K562 (cell line): Measurements from ENCODE around the gene RESP18.

Source experiments
- GABPA ChIP-seq: fragments of 200-800 bp; sonication (Bioruptor generic); conservative IDR thresholded peaks from 2 replicates; pipeline ENCODE4 v1.6.1; 2016; ENCODE audit warnings: low read depth, missing genetic modification characterization, missing compliant biosample characterization
- MEF2A ChIP-seq: IDR thresholded peaks from 2 replicates; pipeline ENCODE4 v1.6.1; 2011; ENCODE audit warnings: low read depth, mild to moderate bottlenecking, low read length, moderate library complexity; ENCODE audit not compliant: control insufficient read depth
- MNT ChIP-seq, 2 experiments: fragments of 450-650 bp; conservative IDR thresholded peaks; 2 replicates each; pipeline ENCODE4 v1.6.1; 2017; ENCODE audit warnings: mild to moderate bottlenecking in 2 of 2, moderate library complexity in 2 of 2
- PURB ChIP-seq: sonication (generic); formaldehyde crosslinking; IDR thresholded peaks from 2 replicates; pipeline ENCODE4 v1.9.0; 2021; ENCODE audit warnings: low read depth, mild to moderate bottlenecking, missing genetic modification reagents
- RAD21 ChIP-seq, 2 experiments: fragments of 250-450 bp in 1 of 2; fragments of 450-650 bp in 1 of 2; sonication (Bioruptor Pico) in 1 of 2; formaldehyde crosslinking in 1 of 2; IDR thresholded peaks in 1 of 2; conservative IDR thresholded peaks in 1 of 2; 2 replicates each; pipeline versions ENCODE4 v1.4.0 to v1.8.0; 2020 to 2022; ENCODE audit warnings: mild to moderate bottlenecking in 2 of 2, moderate library complexity in 1 of 2
- SAFB2 ChIP-seq: fragments of 200-400 bp; formaldehyde crosslinking; IDR thresholded peaks from 2 replicates; pipeline ENCODE4 v1.6.1; 2018; ENCODE audit warnings: borderline replicate concordance, low read length, low read depth, moderate library complexity; ENCODE audit not compliant: severe bottlenecking
- TRIM24 ChIP-seq, 2 experiments: fragments of 450-650 bp; IDR thresholded peaks; 2 replicates each; pipeline ENCODE4 v1.6.1; 2016
- USF2 ChIP-seq: sonication (generic); formaldehyde crosslinking; IDR thresholded peaks from 2 replicates; pipeline ENCODE4 v1.5.0; 2020; ENCODE audit warnings: missing genetic modification reagents
- ZNF24 ChIP-seq: fragments of 450-650 bp; IDR thresholded peaks from 2 replicates; pipeline ENCODE4 v1.6.1; 2016
- ZNF785 ChIP-seq: fragments of 250-450 bp; sonication (Bioruptor Pico); IDR thresholded peaks from 2 replicates; pipeline ENCODE4 v1.4.0; 2020; ENCODE audit warnings: mild to moderate bottlenecking
- ZNF79 ChIP-seq: fragments of 250-450 bp; sonication (Bioruptor Pico); IDR thresholded peaks from 2 replicates; pipeline ENCODE4 v1.4.0; 2020; ENCODE audit warnings: low read depth, mild to moderate bottlenecking, moderate library complexity
- TF ChIP-seq, protein P1 (sequence below): sonication (generic); IDR thresholded peaks from 2 replicates; pipeline ENCODE4 v1.6.1; 2016
- TF ChIP-seq, protein P2 (sequence below), 3 experiments: IDR thresholded peaks in 2 of 3; conservative IDR thresholded peaks in 1 of 3; 2 replicates each; pipeline ENCODE4 v1.5.1; 2011 to 2012; ENCODE audit warnings: low read length in 3 of 3, mild to moderate bottlenecking in 3 of 3, control low read depth in 2 of 3, improper control_type of control experiment in 1 of 3, inconsistent platforms in 1 of 3, low read depth in 1 of 3, mixed read lengths in 1 of 3, moderate library complexity in 1 of 3; ENCODE audit not compliant: insufficient read depth in 2 of 3

GRCh38 chr2:219327719-219328118 is 4.8 kb downstream of the RESP18 start:
- TF ChIP-seq, protein P1, sequence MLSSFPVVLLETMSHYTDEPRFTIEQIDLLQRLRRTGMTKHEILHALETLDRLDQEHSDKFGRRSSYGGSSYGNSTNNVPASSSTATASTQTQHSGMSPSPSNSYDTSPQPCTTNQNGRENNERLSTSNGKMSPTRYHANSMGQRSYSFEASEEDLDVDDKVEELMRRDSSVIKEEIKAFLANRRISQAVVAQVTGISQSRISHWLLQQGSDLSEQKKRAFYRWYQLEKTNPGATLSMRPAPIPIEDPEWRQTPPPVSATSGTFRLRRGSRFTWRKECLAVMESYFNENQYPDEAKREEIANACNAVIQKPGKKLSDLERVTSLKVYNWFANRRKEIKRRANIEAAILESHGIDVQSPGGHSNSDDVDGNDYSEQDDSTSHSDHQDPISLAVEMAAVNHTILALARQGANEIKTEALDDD = no peak
- TF ChIP-seq, protein P2, sequence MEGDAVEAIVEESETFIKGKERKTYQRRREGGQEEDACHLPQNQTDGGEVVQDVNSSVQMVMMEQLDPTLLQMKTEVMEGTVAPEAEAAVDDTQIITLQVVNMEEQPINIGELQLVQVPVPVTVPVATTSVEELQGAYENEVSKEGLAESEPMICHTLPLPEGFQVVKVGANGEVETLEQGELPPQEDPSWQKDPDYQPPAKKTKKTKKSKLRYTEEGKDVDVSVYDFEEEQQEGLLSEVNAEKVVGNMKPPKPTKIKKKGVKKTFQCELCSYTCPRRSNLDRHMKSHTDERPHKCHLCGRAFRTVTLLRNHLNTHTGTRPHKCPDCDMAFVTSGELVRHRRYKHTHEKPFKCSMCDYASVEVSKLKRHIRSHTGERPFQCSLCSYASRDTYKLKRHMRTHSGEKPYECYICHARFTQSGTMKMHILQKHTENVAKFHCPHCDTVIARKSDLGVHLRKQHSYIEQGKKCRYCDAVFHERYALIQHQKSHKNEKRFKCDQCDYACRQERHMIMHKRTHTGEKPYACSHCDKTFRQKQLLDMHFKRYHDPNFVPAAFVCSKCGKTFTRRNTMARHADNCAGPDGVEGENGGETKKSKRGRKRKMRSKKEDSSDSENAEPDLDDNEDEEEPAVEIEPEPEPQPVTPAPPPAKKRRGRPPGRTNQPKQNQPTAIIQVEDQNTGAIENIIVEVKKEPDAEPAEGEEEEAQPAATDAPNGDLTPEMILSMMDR (IDR thresholded peaks at IDR 0.05 in 2 of 3, conservative IDR thresholded peaks at IDR 0.05 in 1 of 3; ENCODE audit: insufficient read depth in 2 of 3, low read depth in 1 of 3, low read length in 3 of 3) = no peak
- no peak for TF ChIP-seq USF2 (CRISPR knock-in tag)
- no peak for TF ChIP-seq SAFB2
- TF ChIP-seq MNT (conservative IDR thresholded peaks at IDR 0.05) = no peak
- no peak for TF ChIP-seq ZNF785 (CRISPR knock-in tag)
- no peak for TF ChIP-seq GABPA
- TF ChIP-seq RAD21 (CRISPR knock-in tag; conservative IDR thresholded peaks at IDR 0.05 in 1 of 2, IDR thresholded peaks at IDR 0.05 in 1 of 2) = no peak
- TF ChIP-seq MEF2A = no peak
- no peak for TF ChIP-seq TRIM24 (IDR thresholded peaks at IDR 0.05)
- no peak for TF ChIP-seq ZNF24
- TF ChIP-seq ZNF79 (CRISPR knock-in tag) = no peak
- TF ChIP-seq PURB (CRISPR knock-in tag) = no peak
